Measurements from ENCODE around the gene GINM1. TPM values are rescaled to one million over a fixed set of nuclear protein-coding genes. Genes with fewer than 3 reads are reported as not detected.

Gene GINM1, protein sequence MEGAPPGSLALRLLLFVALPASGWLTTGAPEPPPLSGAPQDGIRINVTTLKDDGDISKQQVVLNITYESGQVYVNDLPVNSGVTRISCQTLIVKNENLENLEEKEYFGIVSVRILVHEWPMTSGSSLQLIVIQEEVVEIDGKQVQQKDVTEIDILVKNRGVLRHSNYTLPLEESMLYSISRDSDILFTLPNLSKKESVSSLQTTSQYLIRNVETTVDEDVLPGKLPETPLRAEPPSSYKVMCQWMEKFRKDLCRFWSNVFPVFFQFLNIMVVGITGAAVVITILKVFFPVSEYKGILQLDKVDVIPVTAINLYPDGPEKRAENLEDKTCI
- total RNA-seq (2021; ENCODE audit: unreplicated experiment) (31.7 TPM), Bru-seq, nascent RNA (percentile 72 among the genes with signal in this experiment), BruChase-seq, experiment 1, labeled RNA remaining after a 2-hour chase (percentile 68 among the genes with signal in this experiment), BruChase-seq, experiment 2, labeled RNA remaining after a 6-hour chase (percentile 80 among the genes with signal in this experiment)
- 14.2 TPM for polyA plus RNA-seq (2012; ENCODE audit: insufficient read length)
- long read RNA-seq, transcript GINM1-201 (8 exons, 2,024 nt), result major isoform, 47 of 64 reads
- long read RNA-seq, partial matches to known transcripts, result 5 of 64 reads
- long read RNA-seq, other reads (novel, unspliced or antisense), result 12 of 64 reads

- intact Hi-C loops (cut with micrococcal nuclease; ENCODE audit: unreplicated experiment) (loop anchor here (10.0 kb wide), 1 partner anchor 79 kb away; the partner anchor contains the start of gene KATNA1), in situ Hi-C loops (cut with HindIII; ENCODE audit: low pct_unique_long_range_greater_than_20kb, low sequenced_read_pairs) (no loop called here)
- H3K27me3 ChIP-seq (ENCODE audit: control insufficient read depth, insufficient read depth, low read length), result no peaks in the 10 kb centered on the region
- ChIA-PET POLR2A (interaction anchor here (0.6 kb wide), 3 partner anchors 17 to 334 kb away, joined by 3 to 4 read pairs (median 4); no protein-coding TSS in a partner anchor), CTCF (interaction anchor here (0.6 to 0.8 kb wide), 6 partner anchors 76 to 336 kb away, joined by 3 to 17 read pairs (median 4); no protein-coding TSS in a partner anchor)
- H3K27ac ChIP-seq (ENCODE audit: low read length), result peak within 1 kb of the TSS; percentile 74; the same call in 1 of the 2 replicates
- peak within 1 kb of the TSS; percentile 83 to 92 for H3K4me3 ChIP-seq (ENCODE audit: low read depth in 2 of 2, low read length in 2 of 2)
- no TSS peak for BruUV-seq (replicated peaks)
- H3K4me1 ChIP-seq (ENCODE audit: control insufficient read depth, insufficient read depth, low read length), result peaks cover 7% of the 10 kb centered on the region; the same call in 1 of the 2 replicates
- no peak for TF ChIP-seq TCF7L2 (IDR thresholded peaks at IDR 0.05; ENCODE audit: low read depth, low read length)
- peak; percentile 92 for TF ChIP-seq CTCF (IDR thresholded peaks at IDR 0.05)
- TF ChIP-seq, protein P1, sequence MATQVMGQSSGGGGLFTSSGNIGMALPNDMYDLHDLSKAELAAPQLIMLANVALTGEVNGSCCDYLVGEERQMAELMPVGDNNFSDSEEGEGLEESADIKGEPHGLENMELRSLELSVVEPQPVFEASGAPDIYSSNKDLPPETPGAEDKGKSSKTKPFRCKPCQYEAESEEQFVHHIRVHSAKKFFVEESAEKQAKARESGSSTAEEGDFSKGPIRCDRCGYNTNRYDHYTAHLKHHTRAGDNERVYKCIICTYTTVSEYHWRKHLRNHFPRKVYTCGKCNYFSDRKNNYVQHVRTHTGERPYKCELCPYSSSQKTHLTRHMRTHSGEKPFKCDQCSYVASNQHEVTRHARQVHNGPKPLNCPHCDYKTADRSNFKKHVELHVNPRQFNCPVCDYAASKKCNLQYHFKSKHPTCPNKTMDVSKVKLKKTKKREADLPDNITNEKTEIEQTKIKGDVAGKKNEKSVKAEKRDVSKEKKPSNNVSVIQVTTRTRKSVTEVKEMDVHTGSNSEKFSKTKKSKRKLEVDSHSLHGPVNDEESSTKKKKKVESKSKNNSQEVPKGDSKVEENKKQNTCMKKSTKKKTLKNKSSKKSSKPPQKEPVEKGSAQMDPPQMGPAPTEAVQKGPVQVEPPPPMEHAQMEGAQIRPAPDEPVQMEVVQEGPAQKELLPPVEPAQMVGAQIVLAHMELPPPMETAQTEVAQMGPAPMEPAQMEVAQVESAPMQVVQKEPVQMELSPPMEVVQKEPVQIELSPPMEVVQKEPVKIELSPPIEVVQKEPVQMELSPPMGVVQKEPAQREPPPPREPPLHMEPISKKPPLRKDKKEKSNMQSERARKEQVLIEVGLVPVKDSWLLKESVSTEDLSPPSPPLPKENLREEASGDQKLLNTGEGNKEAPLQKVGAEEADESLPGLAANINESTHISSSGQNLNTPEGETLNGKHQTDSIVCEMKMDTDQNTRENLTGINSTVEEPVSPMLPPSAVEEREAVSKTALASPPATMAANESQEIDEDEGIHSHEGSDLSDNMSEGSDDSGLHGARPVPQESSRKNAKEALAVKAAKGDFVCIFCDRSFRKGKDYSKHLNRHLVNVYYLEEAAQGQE (IDR thresholded peaks at IDR 0.05; ENCODE audit: insufficient read depth in 1 of 2, low read depth in 2 of 2, low read length in 1 of 2), result peak in 1 of 2 experiments; percentile 65; a peak in 1 of 4 replicates
- no peak for TF ChIP-seq SIN3A (IDR thresholded peaks at IDR 0.05; ENCODE audit: borderline replicate concordance, insufficient read depth, low read depth, low read length)
- TF ChIP-seq POLR2AphosphoS5 (IDR thresholded peaks at IDR 0.05; ENCODE audit: low read depth, low read length), result no peak
- ATAC-seq, result peak; percentile 94
- H3K9me3 ChIP-seq (ENCODE audit: control insufficient read depth, insufficient read depth, low read depth, low read length), result no peaks in the 10 kb centered on the region
- DNase-seq (ENCODE audit: low read depth, low spot score), result peak; percentile 85
- H3K36me3 ChIP-seq (ENCODE audit: control insufficient read depth, insufficient read depth, low read length), result no peaks in the 10 kb centered on the region
These were observed at the start of gene GINM1 for GRCh38 chr6:149565527-149566409. TSS of gene GINM1 (plus strand) at chr6:149566375. CDS start at chr6:149566415, 40 bp downstream.

GRCh38 chr6:149529650-149530049 lies 36.5 kb upstream of the GINM1 start:
- Histone ChIP-seq H3K27ac (ENCODE audit: low read length) (no peak overlapping the region), H3K4me1 (ENCODE audit: control insufficient read depth, insufficient read depth, low read length) (no peaks in the 10 kb centered on the region), H3K9me3 (ENCODE audit: control insufficient read depth, insufficient read depth, low read depth, low read length) (no peaks in the 10 kb centered on the region), H3K36me3 (ENCODE audit: control insufficient read depth, insufficient read depth, low read length) (peaks cover 23% of the 10 kb centered on the region), H3K27me3 (ENCODE audit: control insufficient read depth, insufficient read depth, low read length) (no peaks in the 10 kb centered on the region), H3K4me3 (ENCODE audit: low read depth in 2 of 2, low read length in 2 of 2) (no peak overlapping the region)
- DNase-seq (ENCODE audit: low read depth, low spot score), result no peak
- ATAC-seq, result no peak
- CTCF ChIA-PET, result no interaction called here
- TF ChIP-seq POLR2AphosphoS5 (IDR thresholded peaks at IDR 0.05; ENCODE audit: low read depth, low read length) (no peak), SIN3A (IDR thresholded peaks at IDR 0.05; ENCODE audit: borderline replicate concordance, insufficient read depth, low read depth, low read length) (no peak)
- TF ChIP-seq, protein P1 (IDR thresholded peaks at IDR 0.05; ENCODE audit: insufficient read depth in 1 of 2, low read depth in 2 of 2, low read length in 1 of 2), result no peak
- intact Hi-C loops (cut with micrococcal nuclease; ENCODE audit: unreplicated experiment) (no loop called here), in situ Hi-C loops (cut with HindIII; ENCODE audit: low pct_unique_long_range_greater_than_20kb, low sequenced_read_pairs) (no loop called here)
- no TSS peak for BruUV-seq (replicated peaks)
- POLR2A ChIA-PET, result interaction anchor here (0.6 to 0.9 kb wide), 2 partner anchors 83 to 438 kb away, joined by 5 to 6 read pairs; no protein-coding TSS in a partner anchor
